ENCODE results near the gene PACS2.
"Not testable (repeated sequence)": the region's sequence is repeated elsewhere in the genome, so short reads cannot be mapped to it uniquely, and the experiment has no call there.

PACS2 gene

GRCh38 chr14:105350450-105351244 is 36.1 kb downstream of the PACS2 start:
- no peak for DNase-seq (ENCODE audit: low spot score)

- DNase-seq (ENCODE audit: low spot score): no peak
These were observed 36.9 kb downstream of the PACS2 start for GRCh38 chr14:105351410-105351809.

- peak; percentile 84 for DNase-seq (ENCODE audit: low spot score)
These were observed 37.6 kb downstream of the PACS2 start for GRCh38 chr14:105351920-105352851.

- no peak for DNase-seq (ENCODE audit: low spot score)
These were observed 38.6 kb downstream of the PACS2 start for GRCh38 chr14:105353136-105353535.

GRCh38 chr14:105354541-105354940 is 40.0 kb downstream of the PACS2 start:
- DNase-seq (ENCODE audit: low spot score): no peak

GRCh38 chr14:105355049-105355575 is 40.6 kb downstream of the PACS2 start:
- no peak for DNase-seq (ENCODE audit: low spot score)

- DNase-seq (ENCODE audit: low spot score): no peak
These were observed 41.5 kb downstream of the PACS2 start for GRCh38 chr14:105355850-105356604.

GRCh38 chr14:105356927-105357326 is 42.4 kb downstream of the PACS2 start:
- no peak for DNase-seq (ENCODE audit: low spot score)

- DNase-seq (ENCODE audit: low spot score): no peak
These were observed 43.1 kb downstream of the PACS2 start for GRCh38 chr14:105357626-105358025.

- no peak for DNase-seq (ENCODE audit: low spot score)
These were observed 43.7 kb downstream of the PACS2 start for GRCh38 chr14:105358140-105358846.

GRCh38 chr14:105358943-105359342 is 44.4 kb downstream of the PACS2 start:
- no peak for DNase-seq (ENCODE audit: low spot score)

GRCh38 chr14:105361412-105361811 is 46.9 kb downstream of the PACS2 start:
- not testable (repeated sequence) for DNase-seq (ENCODE audit: low spot score)

- DNase-seq (ENCODE audit: low spot score): no peak
These were observed 49.5 kb downstream of the PACS2 start for GRCh38 chr14:105363847-105364708.

- no peak for DNase-seq (ENCODE audit: low spot score)
These were observed 50.6 kb downstream of the PACS2 start for GRCh38 chr14:105365101-105365500.

- no peak for DNase-seq (ENCODE audit: low spot score)
These were observed 51.1 kb downstream of the PACS2 start for GRCh38 chr14:105365681-105366080.

- DNase-seq (ENCODE audit: low spot score): peak; percentile 45
These were observed 52.0 kb downstream of the PACS2 start for GRCh38 chr14:105366386-105367074.

GRCh38 chr14:105367116-105368031 is 52.8 kb downstream of the PACS2 start:
- no peak for DNase-seq (ENCODE audit: low spot score)

GRCh38 chr14:105368032-105368417 is 53.5 kb downstream of the PACS2 start:
- no peak for DNase-seq (ENCODE audit: low spot score)

GRCh38 chr14:105368426-105368825 is 53.9 kb downstream of the PACS2 start:
- no peak for DNase-seq (ENCODE audit: low spot score)

Measured in putamen (tissue), 1 donor.